HG03025 (cell line): ENCODE results near the gene PHKB.
"Not testable (repeated sequence)": the region's sequence is repeated elsewhere in the genome, so short reads cannot be mapped to it uniquely, and the experiment has no call there.

ENCODE experiments used
- ATAC-seq: cut with Tn5 transposase; IDR thresholded peaks from one replicate; pipeline ENCODE4 v1.9.1; 2021; ENCODE audit warnings: mild to moderate bottlenecking, moderate library complexity; ENCODE audit not compliant: unreplicated experiment, low FRiP score

PHKB gene

DNA sequence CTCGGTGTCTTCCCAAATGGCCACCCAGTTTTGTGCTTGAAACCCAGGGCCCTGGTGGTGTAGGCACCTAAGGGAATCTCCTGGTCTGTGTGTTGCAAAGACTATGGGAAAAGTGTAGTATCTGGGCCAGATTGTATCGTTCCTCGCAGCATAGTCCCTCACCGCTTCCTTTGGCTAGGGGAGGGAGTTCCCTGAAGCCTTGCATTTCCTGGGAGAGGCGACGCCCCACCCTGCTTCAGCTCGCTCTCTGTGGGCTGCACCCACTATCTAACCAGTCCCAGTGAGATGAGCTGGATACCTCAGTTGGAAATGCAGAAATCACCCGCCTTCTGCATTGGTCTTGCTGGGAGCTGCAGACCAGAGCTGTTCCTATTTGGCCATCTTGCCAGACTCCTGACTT lies 93.5 kb downstream of the PHKB start:
- ATAC-seq, result not testable (repeated sequence)

DNA sequence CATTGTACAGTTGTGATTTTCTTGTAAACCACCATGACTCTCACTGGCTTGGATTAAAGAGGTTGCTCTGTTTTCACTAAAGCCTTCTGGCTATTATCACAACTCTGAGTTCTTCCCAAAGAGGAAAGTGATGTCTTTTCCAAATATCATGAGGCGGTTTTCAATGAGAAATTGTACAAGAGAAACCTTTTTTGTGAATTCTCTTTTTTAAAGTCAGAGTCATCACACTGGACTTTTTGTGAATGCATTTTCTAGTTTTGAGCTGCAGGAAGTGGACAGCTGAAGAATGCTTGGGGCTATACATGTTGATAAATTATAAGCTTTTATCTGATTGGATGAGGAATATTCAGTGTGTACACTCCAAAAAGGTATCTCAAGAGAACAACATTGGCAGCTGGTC lies 100.2 kb downstream of the PHKB start:
- no peak for ATAC-seq

DNA sequence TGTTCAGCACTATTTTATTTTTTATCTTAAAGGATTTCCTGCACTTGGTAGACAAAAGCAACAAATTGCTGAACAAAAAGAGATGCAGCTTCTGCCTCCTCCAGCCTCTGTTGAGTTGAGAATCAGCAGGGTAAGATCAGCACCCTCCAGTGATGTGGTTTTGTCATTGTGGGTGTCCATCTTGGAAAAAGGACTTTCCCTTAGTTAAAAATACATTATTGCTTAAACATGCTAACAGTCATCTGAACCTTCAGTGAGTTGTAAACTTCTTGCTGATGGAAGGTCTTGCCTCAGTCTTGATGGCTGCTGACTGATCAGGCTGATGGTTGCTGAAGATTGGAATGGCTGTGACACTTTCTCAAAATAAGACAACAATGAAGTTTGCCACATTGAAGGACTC lies 101.2 kb downstream of the PHKB start:
- no peak for ATAC-seq

DNA sequence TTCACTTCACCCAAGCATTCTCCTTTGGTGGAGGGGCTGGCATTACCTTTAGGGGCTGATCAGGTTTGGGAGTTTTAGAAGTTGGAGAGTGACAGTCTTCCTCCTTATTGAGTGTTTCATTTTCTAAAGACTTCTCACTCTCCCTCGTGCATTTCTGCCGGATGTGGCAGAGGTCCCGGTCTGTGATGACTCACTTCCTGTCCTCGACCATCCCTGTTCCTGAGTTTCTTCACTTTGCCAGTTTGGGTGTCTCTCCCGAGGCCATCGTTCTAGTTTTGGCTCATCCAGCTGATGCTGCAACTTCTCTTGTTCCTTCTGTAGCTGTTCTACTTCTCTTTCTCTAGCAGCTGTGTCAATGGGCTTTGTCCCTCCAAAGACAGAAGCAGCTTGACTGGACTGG lies 104.3 kb downstream of the PHKB start:
- ATAC-seq, result no peak

DNA sequence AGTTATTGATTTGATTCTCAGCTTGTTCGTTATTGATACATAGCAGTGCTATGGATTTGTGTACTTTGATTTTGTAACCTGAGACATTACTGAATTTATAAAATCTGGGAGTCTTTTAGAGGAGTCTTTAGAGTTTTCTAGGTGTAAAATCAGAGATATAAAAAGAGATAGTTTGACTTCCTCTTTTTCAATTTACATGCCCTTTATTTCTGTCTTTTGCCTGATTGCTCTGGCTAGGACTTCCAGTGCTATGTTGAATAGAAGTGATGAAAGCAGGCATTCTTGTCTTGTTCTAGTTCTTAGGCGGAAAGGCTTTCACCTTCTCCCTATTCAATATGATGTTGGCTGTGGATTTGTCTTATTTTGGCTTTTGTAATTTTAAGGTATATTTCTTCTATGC lies 106.2 kb downstream of the PHKB start:
- ATAC-seq, result no peak

DNA sequence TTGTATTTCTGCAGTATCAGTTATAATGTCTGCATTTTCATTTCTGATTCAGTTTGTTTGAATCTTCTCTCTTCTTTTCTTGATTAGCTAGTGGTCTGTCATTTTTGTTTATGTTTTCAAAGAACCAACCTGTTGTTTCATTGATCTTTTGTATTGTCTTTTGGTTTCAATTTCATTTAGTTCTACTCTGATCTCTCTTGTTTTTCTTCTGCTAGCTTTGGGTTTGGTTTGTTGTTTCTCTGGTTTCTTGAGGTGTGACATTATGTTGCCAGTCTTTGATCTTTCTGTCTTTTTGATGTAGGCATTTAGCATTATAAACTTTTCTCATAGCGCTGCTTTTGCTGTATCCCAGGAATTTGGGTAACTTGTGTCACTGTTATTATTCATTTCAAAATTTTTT lies 107.2 kb downstream of the PHKB start:
- ATAC-seq, result no peak

DNA sequence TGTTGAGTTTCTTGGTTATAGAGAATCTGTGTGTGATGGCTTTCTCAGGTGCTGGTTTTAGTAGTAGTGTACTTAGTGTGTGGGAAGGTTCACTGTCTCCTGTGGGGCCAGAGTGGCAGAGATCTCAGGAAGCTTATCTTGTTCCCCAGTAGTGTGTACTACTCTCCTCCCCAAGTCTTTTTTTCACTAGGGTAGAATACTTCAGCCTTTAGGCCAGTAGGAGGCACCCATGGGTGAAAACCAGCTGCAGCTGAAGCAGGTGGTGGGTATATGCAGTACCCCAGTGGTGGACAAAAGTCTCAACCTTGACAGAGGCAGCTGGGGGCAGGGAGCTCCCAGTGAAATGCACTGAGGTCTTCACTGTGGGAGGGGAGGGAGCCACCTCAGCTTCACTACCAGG lies 109.9 kb downstream of the PHKB start:
- ATAC-seq, result no peak

DNA sequence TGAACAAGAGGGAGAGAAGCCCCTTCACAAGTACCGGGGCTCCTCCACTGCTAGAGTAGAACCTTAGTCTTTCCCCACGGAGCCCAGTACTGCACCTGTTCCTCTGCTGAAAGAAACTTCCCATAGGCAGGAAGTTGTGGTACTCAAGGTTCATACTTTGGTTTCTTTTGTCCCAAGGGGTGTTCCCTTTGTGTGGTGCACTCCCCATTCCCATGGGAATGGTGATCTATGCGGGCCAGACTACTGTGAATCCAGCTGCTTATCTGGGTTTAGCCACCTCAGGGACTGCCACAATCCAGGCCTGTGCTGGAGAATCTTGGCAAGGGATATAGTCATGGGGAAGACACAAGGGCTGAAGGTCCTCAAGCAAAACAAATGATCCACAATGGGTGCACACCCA lies 110.6 kb downstream of the PHKB start:
- no peak for ATAC-seq

DNA sequence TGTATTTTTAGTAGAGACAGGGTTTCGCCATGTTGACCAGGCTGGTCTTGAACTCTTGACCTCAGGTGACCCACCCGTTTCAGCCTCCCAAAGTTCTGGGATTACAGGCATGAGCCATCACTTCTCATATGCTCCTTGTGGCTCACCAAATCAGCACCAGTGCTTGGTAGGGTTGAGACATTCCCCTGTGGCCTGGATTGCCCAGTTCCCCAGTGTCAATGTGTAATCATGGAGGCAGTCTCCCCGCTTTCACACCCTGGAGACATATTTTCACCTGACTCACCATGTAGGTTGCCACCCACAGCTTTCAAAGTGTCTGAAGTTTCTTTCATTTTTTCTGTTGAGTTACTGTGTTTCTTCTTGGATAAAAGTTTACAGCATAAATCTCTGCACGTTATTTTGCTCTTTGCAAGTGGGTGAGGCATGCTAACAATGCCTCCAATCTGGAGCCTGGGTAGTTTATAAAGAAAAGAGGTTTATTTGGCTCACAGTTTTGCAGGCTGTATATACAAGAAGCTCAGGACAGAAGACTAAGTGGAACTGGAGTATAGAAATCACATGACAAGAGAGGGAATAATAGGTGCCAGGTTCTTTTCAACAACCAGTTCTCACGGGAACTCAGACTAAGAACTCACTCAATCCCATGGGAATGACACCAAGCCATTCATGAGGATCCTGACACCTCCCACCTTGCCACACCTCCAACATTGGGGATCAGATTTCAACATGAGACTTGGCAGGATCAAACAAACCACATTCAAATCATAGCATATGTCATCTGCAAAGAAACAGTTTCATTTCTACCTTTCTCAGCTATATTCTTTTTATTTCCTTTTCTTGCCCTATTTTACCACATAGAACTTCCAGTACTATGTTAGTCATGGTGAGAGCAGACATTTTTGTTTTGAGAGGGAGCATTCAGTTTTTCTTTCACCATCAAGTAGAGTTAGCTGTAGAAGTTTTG lies 113.2 kb downstream of the PHKB start:
- no peak for ATAC-seq

DNA sequence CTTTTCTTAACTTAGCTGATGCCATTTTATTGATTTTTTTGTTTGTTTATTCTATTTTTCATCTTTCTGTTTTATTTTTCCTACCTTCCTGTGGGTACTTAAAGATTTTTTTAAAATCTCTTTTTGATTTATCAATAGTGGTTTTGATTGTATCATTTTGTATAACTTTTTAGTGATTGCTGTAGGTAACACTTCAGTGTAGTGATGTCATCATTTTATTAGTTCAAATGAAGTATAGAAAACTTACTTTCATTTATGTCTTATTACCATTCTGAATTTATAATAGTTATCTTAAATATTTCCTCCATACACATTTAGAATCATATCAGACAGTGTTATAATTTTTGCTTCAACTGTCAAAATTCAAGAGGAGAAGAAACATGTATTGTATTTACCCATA lies 115.9 kb downstream of the PHKB start:
- no peak for ATAC-seq

DNA sequence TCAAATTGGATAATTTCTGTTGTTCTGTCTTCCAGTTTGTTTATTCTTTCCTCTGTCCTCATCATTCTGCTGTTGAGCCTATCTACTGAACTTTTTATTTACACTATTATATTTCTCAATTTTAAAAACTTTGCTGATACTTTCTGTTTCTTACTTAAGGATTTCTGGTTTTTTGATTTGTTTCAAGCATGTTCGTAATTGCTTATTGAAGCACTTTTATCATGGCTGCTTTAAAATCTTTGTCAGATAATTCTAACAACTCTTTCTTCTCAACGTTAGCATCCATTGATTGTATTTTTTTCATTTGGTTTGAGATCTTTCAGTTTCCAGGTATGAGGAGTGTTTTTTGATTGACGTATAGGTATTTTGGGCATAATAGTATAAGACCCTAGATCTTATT lies 116.9 kb downstream of the PHKB start:
- no peak for ATAC-seq

DNA sequence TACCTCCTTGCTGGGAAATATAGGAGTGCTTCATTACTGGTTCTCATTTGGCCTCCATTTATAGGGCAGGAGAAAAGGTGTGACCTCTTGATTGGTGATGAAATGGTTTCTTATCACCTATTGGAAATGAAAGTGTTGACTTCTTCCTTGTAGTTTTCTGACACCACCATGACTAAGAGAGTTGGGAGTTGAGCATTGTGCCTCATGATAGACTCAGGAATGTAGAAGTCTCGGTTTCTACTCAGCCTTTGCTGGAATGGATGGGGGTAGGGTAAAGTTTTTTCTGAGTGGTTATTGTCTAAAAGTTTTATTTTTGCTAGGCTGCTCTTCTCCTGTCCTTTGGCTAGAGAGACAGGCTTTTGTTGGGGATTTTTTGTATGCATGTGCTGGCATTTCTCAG lies 117.4 kb downstream of the PHKB start:
- no peak for ATAC-seq

DNA sequence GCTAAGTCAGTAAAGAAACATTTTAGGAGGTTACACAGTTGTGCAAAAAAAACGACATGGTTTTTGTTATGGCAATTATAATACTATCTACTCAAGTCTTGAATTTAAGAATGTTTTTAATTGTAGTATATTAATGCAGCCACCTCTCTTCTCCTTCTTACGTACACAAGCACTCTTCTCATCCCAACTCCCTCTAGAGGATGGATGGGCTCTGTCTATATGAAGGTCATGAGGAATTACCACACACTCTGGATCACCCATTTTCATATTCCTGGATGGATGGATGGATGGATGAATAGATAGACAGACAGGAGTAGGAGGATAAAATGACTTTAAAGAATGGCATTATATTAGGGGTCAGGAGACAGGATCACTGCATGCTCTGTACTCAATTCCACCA lies 120.0 kb downstream of the PHKB start:
- no peak for ATAC-seq

DNA sequence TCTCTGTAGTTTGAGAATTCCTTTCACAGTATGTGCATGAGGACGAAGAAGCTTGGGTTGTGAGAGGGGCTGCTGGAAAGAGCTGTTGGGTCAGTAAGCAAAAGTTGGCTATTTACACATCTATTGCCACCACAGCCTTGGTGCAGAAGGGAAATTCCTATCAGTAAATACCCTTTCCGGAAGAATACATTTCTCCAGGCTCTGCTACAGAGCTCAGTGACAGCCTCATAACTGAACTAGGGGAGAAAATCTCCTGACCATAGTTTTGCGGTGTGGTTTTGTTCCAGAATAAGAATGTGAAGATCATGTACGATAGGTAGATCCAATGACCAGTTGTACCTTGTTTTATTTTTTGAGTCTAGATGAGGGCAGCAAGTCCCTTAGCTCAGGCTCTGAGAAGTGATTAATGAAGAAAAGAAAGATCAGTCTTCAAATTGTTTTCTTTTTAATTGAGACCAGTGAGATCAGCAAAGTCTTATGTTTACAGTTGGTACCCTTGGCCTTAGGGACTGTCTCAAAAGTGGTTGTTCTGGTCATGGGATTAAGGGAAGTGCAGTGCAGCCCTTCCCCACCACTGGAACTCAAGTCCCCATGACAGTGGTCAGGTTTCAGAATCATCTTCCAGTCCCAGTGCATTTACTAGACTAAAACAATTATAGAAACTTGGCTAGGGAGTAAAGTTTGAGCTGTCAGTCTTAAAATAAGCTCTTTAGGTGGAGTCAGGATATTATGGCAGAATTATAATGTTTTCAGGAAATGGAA lies 123.5 kb downstream of the PHKB start:
- no peak for ATAC-seq

DNA sequence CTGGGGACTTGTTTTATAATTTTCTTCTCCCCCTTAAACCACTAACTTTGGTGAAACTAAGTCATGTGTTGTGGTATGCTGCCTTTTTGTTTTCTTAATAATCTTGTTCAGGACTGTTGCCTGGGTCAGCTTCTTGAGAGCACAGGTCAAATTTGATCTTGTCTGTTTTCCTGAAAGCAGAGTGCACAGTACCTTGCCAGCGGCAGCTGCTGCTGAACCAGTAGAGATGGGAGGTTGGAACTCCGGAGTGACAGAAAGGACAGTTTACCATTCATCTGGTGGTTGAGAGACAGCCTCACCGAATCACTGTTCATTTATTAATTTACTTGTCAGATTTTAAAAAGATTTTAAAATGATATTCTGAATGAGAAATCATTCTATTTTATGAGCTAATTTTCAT lies 125.0 kb downstream of the PHKB start:
- no peak for ATAC-seq

DNA sequence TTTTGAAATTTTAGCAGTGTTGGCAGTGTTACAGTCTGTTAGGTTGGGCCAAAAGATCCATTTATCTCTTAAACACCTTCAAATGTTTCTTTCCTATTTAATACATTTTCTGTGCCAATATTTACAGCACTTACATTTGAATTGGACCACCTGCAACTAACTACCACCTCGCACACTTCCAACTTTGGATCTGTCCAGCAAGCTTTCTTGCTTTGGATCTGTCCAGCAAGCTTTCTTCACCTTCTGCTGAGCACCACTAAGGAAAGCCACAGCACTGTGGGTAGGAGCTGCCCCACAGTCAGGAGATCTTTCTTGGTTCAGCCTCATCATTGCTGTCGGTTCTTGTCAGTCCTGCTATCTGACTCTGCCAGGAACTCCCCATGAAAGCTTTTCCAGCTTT lies 129.3 kb downstream of the PHKB start:
- ATAC-seq, result no peak

DNA sequence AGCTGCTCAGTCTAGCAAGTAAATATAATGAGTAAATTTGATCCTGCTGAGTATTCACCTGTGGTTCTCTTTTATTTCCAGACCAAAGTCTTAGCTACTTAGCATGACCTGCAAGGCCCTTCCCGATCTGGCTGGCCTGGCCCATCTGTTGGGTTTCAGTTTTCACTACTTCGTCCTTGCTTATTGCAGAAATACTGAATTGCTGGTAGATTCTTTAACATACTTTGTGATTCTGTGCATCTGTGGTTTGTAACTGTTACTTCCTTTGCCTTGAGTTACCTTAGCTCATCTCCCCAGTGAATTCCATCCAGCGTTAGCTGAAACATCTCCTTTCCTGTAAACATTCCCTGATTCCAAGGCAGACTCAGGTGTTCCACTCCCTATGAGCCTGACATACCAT lies 131.1 kb downstream of the PHKB start:
- ATAC-seq, result no peak

DNA sequence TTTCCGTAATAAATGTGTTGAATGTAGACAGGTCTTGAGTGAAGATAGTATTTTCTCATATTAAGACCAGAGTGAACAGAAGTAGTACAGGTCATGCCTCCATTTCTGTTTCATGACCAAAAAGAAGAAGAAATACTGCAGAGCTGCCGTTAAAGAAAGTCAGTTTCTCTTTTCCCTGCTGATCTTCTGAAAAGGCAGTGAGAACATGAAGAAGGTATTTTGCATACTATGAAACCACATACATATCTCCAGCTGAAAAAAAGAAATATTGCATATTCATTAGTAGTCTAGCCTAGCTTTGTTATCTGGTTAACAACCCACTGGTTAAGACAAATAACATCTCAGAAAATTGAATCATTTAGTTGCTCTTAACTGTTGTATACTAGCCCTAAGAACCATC lies 138.4 kb downstream of the PHKB start:
- ATAC-seq, result peak; percentile 57

DNA sequence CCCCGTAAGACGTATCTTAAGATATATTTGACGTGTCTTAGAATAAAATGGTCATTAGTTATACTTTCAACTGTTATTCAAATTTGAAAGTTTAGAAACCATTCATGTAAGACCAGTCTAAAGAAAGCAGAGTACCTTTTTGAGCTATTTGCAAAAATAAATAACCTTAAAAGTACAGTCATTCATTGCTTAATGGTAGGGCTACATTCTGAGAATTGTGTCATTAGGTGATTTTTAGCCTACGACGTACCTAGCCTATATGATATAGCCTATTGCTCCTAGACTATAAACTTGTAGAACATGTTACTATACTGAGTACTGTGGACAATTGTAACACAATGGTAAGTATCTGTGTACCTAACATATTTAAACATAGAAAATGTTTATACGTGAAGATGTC lies 139.2 kb downstream of the PHKB start:
- no peak for ATAC-seq

DNA sequence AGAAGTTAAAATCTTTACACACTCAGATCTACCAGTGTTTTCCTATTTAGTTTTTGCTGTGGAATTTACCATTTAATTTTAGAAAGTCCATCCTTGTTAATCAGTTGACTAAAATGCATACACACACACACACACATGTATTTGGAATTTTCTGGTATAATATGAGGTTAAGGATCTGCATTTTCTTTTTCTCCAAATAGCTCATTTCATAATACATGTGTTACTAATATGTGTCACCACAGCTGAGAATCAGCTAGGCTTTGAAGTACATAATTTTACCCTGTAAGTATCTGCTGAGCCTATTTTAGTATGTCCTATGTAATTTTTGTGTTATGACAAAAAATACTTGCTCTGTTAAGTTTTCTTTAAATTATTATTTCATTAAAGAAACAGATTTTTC lies 143.2 kb downstream of the PHKB start:
- no peak for ATAC-seq

DNA sequence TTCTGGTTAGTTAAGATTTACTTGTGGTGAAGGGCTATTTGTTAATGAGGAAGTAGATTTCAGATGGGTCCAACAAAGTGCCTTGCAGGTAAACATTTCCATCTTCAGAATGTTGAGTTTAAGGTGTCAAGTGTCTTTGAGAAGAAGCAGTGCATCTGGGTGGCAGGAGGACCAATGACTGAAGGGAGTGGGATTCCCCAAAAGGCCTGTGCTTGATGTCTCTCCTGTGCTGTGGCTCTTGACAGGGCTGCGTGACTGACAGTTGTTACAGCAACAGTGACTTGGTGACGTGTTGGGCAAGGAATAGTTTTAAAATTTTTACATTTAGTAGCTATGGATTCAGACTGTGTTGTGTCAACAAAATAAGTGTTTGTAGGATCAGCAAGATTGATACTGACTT lies 149.9 kb downstream of the PHKB start:
- ATAC-seq, result no peak
